Uterus (tissue), 2 donors: Measurements from ENCODE around the gene CNR2.

Experiments used
- POLR2A ChIP-seq, 2 donors: fragments of 450-650 bp; IDR thresholded peaks; one replicate each; pipeline ENCODE4 v1.6.1; 2016; ENCODE audit warnings: antibody characterized with exemption in 2 of 2, mild to moderate bottlenecking in 1 of 2, moderate library complexity in 1 of 2
- TF ChIP-seq, protein P1 (sequence below), 4 experiments: fragments of 200-600 bp in 2 of 4; fragments of 450-650 bp in 2 of 4; sonication (generic) in 2 of 4; IDR thresholded peaks; one replicate each; pipeline ENCODE4 v1.5.1; 2016 to 2019; ENCODE audit warnings: antibody characterized with exemption in 4 of 4, mild to moderate bottlenecking in 2 of 4, moderate library complexity in 1 of 4

DNA sequence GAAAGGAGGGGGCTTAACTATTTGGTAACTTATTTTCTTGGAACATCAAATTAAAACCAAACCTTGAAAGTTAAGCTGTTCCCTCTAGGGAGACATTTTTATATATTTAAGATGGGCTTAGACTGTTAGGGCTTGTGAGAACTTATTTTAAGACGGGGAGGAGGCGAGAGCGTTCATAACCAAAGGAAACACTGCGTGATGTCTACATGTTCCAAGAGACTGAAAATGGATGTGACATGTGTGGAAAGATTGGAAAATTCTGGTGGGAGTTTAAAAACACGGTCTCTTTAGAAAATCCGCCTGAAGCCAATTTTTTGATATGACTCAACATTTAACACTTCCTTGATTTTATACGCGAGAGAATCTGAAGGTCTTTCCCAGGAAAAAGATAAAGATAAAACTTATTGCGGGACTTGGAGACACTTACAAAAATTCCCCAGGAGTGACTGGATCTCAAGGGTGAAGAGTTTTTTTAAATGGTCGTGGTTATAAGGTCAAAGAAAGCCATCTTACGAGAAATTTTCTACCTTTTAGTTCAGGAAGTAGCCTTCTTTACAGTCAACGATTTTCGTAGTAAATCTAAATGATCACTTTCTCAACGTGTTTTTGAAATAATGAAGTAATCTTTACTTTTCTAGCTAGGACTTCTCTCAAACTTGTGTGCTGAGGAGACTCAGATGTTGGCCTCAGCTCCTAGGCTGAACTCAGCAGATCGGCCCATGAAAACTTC lies 47.3 kb upstream of the CNR2 start:
- TF ChIP-seq POLR2A (IDR thresholded peaks at IDR 0.05), result no peak
- TF ChIP-seq, protein P1, sequence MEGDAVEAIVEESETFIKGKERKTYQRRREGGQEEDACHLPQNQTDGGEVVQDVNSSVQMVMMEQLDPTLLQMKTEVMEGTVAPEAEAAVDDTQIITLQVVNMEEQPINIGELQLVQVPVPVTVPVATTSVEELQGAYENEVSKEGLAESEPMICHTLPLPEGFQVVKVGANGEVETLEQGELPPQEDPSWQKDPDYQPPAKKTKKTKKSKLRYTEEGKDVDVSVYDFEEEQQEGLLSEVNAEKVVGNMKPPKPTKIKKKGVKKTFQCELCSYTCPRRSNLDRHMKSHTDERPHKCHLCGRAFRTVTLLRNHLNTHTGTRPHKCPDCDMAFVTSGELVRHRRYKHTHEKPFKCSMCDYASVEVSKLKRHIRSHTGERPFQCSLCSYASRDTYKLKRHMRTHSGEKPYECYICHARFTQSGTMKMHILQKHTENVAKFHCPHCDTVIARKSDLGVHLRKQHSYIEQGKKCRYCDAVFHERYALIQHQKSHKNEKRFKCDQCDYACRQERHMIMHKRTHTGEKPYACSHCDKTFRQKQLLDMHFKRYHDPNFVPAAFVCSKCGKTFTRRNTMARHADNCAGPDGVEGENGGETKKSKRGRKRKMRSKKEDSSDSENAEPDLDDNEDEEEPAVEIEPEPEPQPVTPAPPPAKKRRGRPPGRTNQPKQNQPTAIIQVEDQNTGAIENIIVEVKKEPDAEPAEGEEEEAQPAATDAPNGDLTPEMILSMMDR (IDR thresholded peaks at IDR 0.05), result no peak
